PC-3 (cell line): ENCODE data around the gene LTBP4. TPM values are rescaled to one million over a fixed set of nuclear protein-coding genes. Genes with fewer than 3 reads are reported as not detected.
"Not testable (repeated sequence)": the region's sequence is repeated elsewhere in the genome, so short reads cannot be mapped to it uniquely, and the experiment has no call there.

ENCODE experiments used
- ATAC-seq: fragments of 200-7000 bp; cut with Tn5 transposase; 2 replicates; pipeline ENCODE4 v1.9.1; 2020; ENCODE audit warnings: mild to moderate bottlenecking, moderate library complexity
- BruUV-seq: library from RNA; stranded (reverse); fragments of 400-500 nt; replicated peaks from 2 replicates; lab custom pipeline; 2021; lab: Mats Ljungman, UMichigan
- CTCF ChIA-PET: fragments of 300-600 bp; sonication (Branson Sonifier 250); formaldehyde crosslinking; loops from one replicate; lab custom pipeline; 2022; ENCODE audit warnings: antibody characterized with exemption; lab: Charles Lee
- POLR2A ChIA-PET: fragments of 300-600 bp; sonication (Branson Sonifier 250); formaldehyde crosslinking; loops from one replicate; lab custom pipeline; 2022; ENCODE audit warnings: antibody characterized with exemption; ENCODE audit not compliant: unreplicated experiment; lab: Charles Lee
- DNase-seq: peaks from one replicate; pipeline ENCODE4 v3.0.0-alpha.2; 2015
- H2AFZ ChIP-seq: fragments of 300-600 bp; sonication (generic); 2 replicates; pipeline ENCODE4 v1.6.0; 2016; ENCODE audit warnings: antibody characterized with exemption, low read length
- H3F3A ChIP-seq: fragments of 300-600 bp; sonication (generic); one replicate; pipeline ENCODE4 v1.6.0; 2017; ENCODE audit warnings: antibody characterized with exemption, low read length, control low read depth, mild to moderate bottlenecking; ENCODE audit not compliant: unreplicated experiment
- H3K27ac ChIP-seq: fragments of 300-600 bp; sonication (generic); 2 replicates; pipeline ENCODE4 v1.5.1; 2016; ENCODE audit warnings: mild to moderate bottlenecking, low read length
- H3K27me3 ChIP-seq: fragments of 300-600 bp; sonication (generic); 2 replicates; pipeline ENCODE4 v1.6.1; 2016; ENCODE audit warnings: low read length, mixed read lengths
- H3K36me3 ChIP-seq: fragments of 300-600 bp; sonication (generic); 2 replicates; pipeline ENCODE4 v1.6.1; 2016; ENCODE audit warnings: low read depth, mixed run types, low read length, mixed read lengths
- H3K4me1 ChIP-seq: fragments of 300-600 bp; sonication (generic); 2 replicates; pipeline ENCODE4 v1.5.1; 2016; ENCODE audit warnings: low read length; ENCODE audit not compliant: insufficient read depth
- H3K4me2 ChIP-seq: fragments of 300-600 bp; sonication (generic); 2 replicates; pipeline ENCODE4 v1.6.0; 2016; ENCODE audit warnings: low read length
- H3K4me3 ChIP-seq: fragments of 300-600 bp; sonication (generic); 2 replicates; pipeline ENCODE4 v1.5.1; 2016; ENCODE audit warnings: mild to moderate bottlenecking, low read length, mixed read lengths
- H3K79me2 ChIP-seq: fragments of 300-600 bp; sonication (generic); 2 replicates; pipeline ENCODE4 v1.6.1; 2017; ENCODE audit warnings: low read length, mixed read lengths
- H3K9ac ChIP-seq: fragments of 300-600 bp; sonication (generic); 2 replicates; pipeline ENCODE4 v1.6.0; 2016; ENCODE audit warnings: mild to moderate bottlenecking, low read length
- H3K9me2 ChIP-seq: fragments of 300-600 bp; sonication (generic); replicated peaks from 2 replicates; pipeline ENCODE4 v1.6.1; 2016; ENCODE audit warnings: mixed run types, low read length, mixed read lengths
- H3K9me3 ChIP-seq: fragments of 300-600 bp; sonication (generic); 2 replicates; pipeline ENCODE4 v1.6.1; 2016; ENCODE audit warnings: low read length, mixed read lengths
- H4K20me1 ChIP-seq: fragments of 300-600 bp; sonication (generic); 2 replicates; pipeline ENCODE4 v1.6.1; 2016; ENCODE audit warnings: low read length, mixed read lengths
- CTCF ChIP-seq: fragments of 300-600 bp; sonication (generic); conservative IDR thresholded peaks from 2 replicates; pipeline ENCODE4 v1.5.1; 2017; ENCODE audit warnings: antibody characterized with exemption, low read depth, mild to moderate bottlenecking, low read length
- EZH2 ChIP-seq: fragments of 300-600 bp; sonication (generic); IDR thresholded peaks from one replicate; pipeline ENCODE4 v1.6.1; 2017; ENCODE audit warnings: antibody characterized with exemption, mild to moderate bottlenecking, low read length; ENCODE audit not compliant: unreplicated experiment
- EZH2phosphoT487 ChIP-seq: fragments of 300-600 bp; sonication (generic); IDR thresholded peaks from 2 replicates; pipeline ENCODE4 v1.6.1; 2018; ENCODE audit warnings: mild to moderate bottlenecking, antibody characterized with exemption, low read length, borderline replicate concordance
- intact Hi-C: fragments of 100-400 bp; cut with micrococcal nuclease; formaldehyde crosslinking; loops from 2 replicates; pipeline ENCODE4 v1.9.0; 2023
- total RNA-seq: library from RNA; depleted of rRNA; stranded (reverse); fragments of >200 nt; gene quantifications from 2 replicates; pipeline ENCODE4 v1.2.3, GENCODE V29; 2014

The LTBP4 gene
- total RNA-seq, 1 experiment from 2014 or later, result 8.9 TPM

- Histone ChIP-seq H3K79me2 (no peaks in the 10 kb centered on the region), H3K27ac (no peak overlapping the region), H3K4me3 (no peak overlapping the region), H4K20me1 (no peaks in the 10 kb centered on the region), H3K4me2 (no peak overlapping the region), H3K27me3 (no peaks in the 10 kb centered on the region), H2AFZ (no peak overlapping the region), H3K36me3 (no peaks in the 10 kb centered on the region), H3K9ac (no peak overlapping the region), H3K4me1 (no peaks in the 10 kb centered on the region), H3K9me3 (no peaks in the 10 kb centered on the region), H3K9me2 (no peaks in the 10 kb centered on the region), H3F3A (no peaks in the 10 kb centered on the region)
- BruUV-seq, result no TSS peak
- no peak for ATAC-seq
- intact Hi-C loops, result no loop called here
- DNase-seq, result no peak
- ChIA-PET POLR2A (no interaction called here), CTCF (no interaction called here)
- TF ChIP-seq EZH2 (no peak), CTCF (no peak), EZH2phosphoT487 (no peak)
Observed at GRCh38 chr19:40561947-40562346, 39.2 kb upstream of the LTBP4 start.

GRCh38 chr19:40564535-40564934 is 36.6 kb upstream of the LTBP4 start:
- H3K9ac ChIP-seq, H3K9me3 ChIP-seq, H3F3A ChIP-seq, H2AFZ ChIP-seq, H4K20me1 ChIP-seq, H3K27ac ChIP-seq, H3K36me3 ChIP-seq, intact Hi-C loops, H3K4me3 ChIP-seq, H3K4me1 ChIP-seq, CTCF ChIA-PET, H3K79me2 ChIP-seq, DNase-seq, BruUV-seq, H3K9me2 ChIP-seq, H3K4me2 ChIP-seq, ATAC-seq, POLR2A ChIA-PET, H3K27me3 ChIP-seq: not testable (repeated sequence)

GRCh38 chr19:40565355-40565754 is 35.8 kb upstream of the LTBP4 start:
- Histone ChIP-seq H3K9me2 (no peaks in the 10 kb centered on the region), H3K9me3 (no peaks in the 10 kb centered on the region), H3K27ac (no peak overlapping the region), H3K4me3 (no peak overlapping the region), H4K20me1 (no peaks in the 10 kb centered on the region), H3K79me2 (no peaks in the 10 kb centered on the region), H2AFZ (no peak overlapping the region), H3K4me2 (no peak overlapping the region), H3K27me3 (no peaks in the 10 kb centered on the region), H3F3A (no peaks in the 10 kb centered on the region), H3K9ac (no peak overlapping the region), H3K36me3 (no peaks in the 10 kb centered on the region), H3K4me1 (peaks cover 6% of the 10 kb centered on the region)
- TF ChIP-seq EZH2phosphoT487, result no peak
- TF ChIP-seq EZH2, result no peak
- no peak for TF ChIP-seq CTCF
- POLR2A ChIA-PET, result no interaction called here
- CTCF ChIA-PET, result no interaction called here
- no peak for ATAC-seq
- DNase-seq, result no peak
- no TSS peak for BruUV-seq
- intact Hi-C loops, result no loop called here
